GM23338 (cell line): Measurements from ENCODE around the gene RAMP1.

Experiments used
- CREB1 ChIP-seq: fragments of 250-450 bp; sonication (Bioruptor Pico); IDR thresholded peaks from 2 replicates; pipeline ENCODE4 v1.5.0; 2020; ENCODE audit warnings: low read depth, mild to moderate bottlenecking, moderate library complexity
- EZH2 ChIP-seq: fragments of 200-600 bp; sonication (generic); IDR thresholded peaks from one replicate; pipeline ENCODE4 v1.8.0; 2017; ENCODE audit warnings: antibody characterized with exemption, mild to moderate bottlenecking, low read depth; ENCODE audit not compliant: unreplicated experiment
- EZH2phosphoT487 ChIP-seq: fragments of 200-600 bp; sonication (generic); IDR thresholded peaks from one replicate; pipeline ENCODE4 v1.8.1; 2018; ENCODE audit warnings: antibody characterized with exemption; ENCODE audit not compliant: unreplicated experiment
- JUNB ChIP-seq: IDR thresholded peaks from one replicate; pipeline ENCODE4 v1.6.1; 2016; ENCODE audit warnings: antibody characterized with exemption; ENCODE audit not compliant: unreplicated experiment
- NANOG ChIP-seq: IDR thresholded peaks from 2 replicates; pipeline ENCODE4 v1.6.1; 2016; ENCODE audit warnings: antibody characterized with exemption, borderline replicate concordance
- POLR2AphosphoS5 ChIP-seq: IDR thresholded peaks from 2 replicates; pipeline ENCODE4 v1.6.1; 2016; ENCODE audit warnings: antibody characterized with exemption, low read depth
- STAT1 ChIP-seq: IDR thresholded peaks from one replicate; pipeline ENCODE4 v1.6.1; 2016; ENCODE audit warnings: antibody characterized with exemption; ENCODE audit not compliant: unreplicated experiment
- ZNF114 ChIP-seq: fragments of 250-450 bp; sonication (Bioruptor Pico); IDR thresholded peaks from 2 replicates; pipeline ENCODE4 v1.5.0; 2020; ENCODE audit warnings: mild to moderate bottlenecking, moderate library complexity
- ZNF331 ChIP-seq: fragments of 250-450 bp; sonication (Bioruptor Pico); IDR thresholded peaks from 2 replicates; pipeline ENCODE4 v1.5.0; 2020; ENCODE audit warnings: low read depth, mild to moderate bottlenecking, moderate library complexity
- TF ChIP-seq, protein P1 (sequence below), 2 experiments: fragments of 200-600 bp in 1 of 2; sonication (generic) in 1 of 2; conservative IDR thresholded peaks; 2 replicates each; pipeline versions ENCODE4 v1.5.1 to v1.6.1; 2016 to 2017; ENCODE audit warnings: antibody characterized with exemption in 2 of 2, low read depth in 2 of 2, mild to moderate bottlenecking in 2 of 2, moderate library complexity in 1 of 2
- TF ChIP-seq, protein P2 (sequence below): IDR thresholded peaks from one replicate; pipeline ENCODE4 v1.6.1; 2018; ENCODE audit warnings: antibody characterized with exemption; ENCODE audit not compliant: unreplicated experiment
- TF ChIP-seq, protein P3 (sequence below): IDR thresholded peaks from 2 replicates; pipeline ENCODE4 v1.6.1; 2016; ENCODE audit warnings: antibody characterized with exemption

DNA sequence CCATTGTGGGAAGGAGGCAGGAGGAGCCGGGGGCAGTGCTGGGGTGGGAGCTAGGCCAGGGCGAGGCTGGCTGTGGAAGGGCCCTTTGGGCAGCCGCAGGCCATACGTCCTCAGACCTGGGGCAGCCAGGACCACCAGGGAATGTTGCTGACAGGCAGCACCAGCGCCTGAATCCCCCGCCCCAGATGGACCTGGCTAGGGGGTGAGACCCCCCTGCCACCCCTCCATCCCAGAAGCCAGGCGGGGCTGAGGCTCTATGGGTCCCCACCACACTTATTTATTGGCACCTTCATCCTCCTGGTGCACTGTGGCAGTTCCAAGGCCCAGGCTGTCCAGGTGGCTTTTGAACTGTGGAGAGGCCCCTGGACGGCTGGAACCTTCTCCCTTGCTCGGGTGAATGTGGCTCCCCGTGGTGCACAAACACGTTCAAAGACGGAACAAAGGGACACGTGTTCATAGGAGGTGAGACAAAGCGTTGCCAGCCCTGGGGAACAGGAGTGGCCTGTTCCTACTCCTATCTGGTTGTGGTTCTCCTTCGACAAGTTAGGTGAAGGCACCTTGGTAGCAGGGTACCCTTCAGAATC is 35.1 kb downstream of the RAMP1 start:
- TF ChIP-seq, protein P1, sequence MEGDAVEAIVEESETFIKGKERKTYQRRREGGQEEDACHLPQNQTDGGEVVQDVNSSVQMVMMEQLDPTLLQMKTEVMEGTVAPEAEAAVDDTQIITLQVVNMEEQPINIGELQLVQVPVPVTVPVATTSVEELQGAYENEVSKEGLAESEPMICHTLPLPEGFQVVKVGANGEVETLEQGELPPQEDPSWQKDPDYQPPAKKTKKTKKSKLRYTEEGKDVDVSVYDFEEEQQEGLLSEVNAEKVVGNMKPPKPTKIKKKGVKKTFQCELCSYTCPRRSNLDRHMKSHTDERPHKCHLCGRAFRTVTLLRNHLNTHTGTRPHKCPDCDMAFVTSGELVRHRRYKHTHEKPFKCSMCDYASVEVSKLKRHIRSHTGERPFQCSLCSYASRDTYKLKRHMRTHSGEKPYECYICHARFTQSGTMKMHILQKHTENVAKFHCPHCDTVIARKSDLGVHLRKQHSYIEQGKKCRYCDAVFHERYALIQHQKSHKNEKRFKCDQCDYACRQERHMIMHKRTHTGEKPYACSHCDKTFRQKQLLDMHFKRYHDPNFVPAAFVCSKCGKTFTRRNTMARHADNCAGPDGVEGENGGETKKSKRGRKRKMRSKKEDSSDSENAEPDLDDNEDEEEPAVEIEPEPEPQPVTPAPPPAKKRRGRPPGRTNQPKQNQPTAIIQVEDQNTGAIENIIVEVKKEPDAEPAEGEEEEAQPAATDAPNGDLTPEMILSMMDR (conservative IDR thresholded peaks at IDR 0.05; ENCODE audit: low read depth in 2 of 2), result no peak
- TF ChIP-seq POLR2AphosphoS5 (no peak), EZH2phosphoT487 (no peak), JUNB (no peak), EZH2 (no peak), NANOG (no peak), STAT1 (no peak), ZNF331 (CRISPR knock-in tag) (no peak), ZNF114 (CRISPR knock-in tag) (no peak), CREB1 (CRISPR knock-in tag) (no peak)
- TF ChIP-seq, protein P2, sequence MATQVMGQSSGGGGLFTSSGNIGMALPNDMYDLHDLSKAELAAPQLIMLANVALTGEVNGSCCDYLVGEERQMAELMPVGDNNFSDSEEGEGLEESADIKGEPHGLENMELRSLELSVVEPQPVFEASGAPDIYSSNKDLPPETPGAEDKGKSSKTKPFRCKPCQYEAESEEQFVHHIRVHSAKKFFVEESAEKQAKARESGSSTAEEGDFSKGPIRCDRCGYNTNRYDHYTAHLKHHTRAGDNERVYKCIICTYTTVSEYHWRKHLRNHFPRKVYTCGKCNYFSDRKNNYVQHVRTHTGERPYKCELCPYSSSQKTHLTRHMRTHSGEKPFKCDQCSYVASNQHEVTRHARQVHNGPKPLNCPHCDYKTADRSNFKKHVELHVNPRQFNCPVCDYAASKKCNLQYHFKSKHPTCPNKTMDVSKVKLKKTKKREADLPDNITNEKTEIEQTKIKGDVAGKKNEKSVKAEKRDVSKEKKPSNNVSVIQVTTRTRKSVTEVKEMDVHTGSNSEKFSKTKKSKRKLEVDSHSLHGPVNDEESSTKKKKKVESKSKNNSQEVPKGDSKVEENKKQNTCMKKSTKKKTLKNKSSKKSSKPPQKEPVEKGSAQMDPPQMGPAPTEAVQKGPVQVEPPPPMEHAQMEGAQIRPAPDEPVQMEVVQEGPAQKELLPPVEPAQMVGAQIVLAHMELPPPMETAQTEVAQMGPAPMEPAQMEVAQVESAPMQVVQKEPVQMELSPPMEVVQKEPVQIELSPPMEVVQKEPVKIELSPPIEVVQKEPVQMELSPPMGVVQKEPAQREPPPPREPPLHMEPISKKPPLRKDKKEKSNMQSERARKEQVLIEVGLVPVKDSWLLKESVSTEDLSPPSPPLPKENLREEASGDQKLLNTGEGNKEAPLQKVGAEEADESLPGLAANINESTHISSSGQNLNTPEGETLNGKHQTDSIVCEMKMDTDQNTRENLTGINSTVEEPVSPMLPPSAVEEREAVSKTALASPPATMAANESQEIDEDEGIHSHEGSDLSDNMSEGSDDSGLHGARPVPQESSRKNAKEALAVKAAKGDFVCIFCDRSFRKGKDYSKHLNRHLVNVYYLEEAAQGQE, result no peak
- TF ChIP-seq, protein P3, sequence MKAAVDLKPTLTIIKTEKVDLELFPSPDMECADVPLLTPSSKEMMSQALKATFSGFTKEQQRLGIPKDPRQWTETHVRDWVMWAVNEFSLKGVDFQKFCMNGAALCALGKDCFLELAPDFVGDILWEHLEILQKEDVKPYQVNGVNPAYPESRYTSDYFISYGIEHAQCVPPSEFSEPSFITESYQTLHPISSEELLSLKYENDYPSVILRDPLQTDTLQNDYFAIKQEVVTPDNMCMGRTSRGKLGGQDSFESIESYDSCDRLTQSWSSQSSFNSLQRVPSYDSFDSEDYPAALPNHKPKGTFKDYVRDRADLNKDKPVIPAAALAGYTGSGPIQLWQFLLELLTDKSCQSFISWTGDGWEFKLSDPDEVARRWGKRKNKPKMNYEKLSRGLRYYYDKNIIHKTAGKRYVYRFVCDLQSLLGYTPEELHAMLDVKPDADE, result no peak
